WTC11 (cell line): ENCODE results near the gene ABCF2. TPM values are rescaled to one million over a fixed set of nuclear protein-coding genes. Genes with fewer than 3 reads are reported as not detected.

Experiments
- ATAC-seq: fragments of 200-7000 bp; cut with Tn5 transposase; 2 replicates; pipeline ENCODE4 v1.10.0; 2021; ENCODE audit warnings: mild to moderate bottlenecking, moderate library complexity
- CTCF ChIA-PET: fragments of 300-600 bp; sonication (Branson Sonifier 250); formaldehyde crosslinking; loops from one replicate; lab custom pipeline; 2021; ENCODE audit warnings: antibody characterized with exemption; lab: Charles Lee
- POLR2A ChIA-PET: fragments of 350-600 bp; sonication (Branson Sonifier 250); formaldehyde crosslinking; loops from one replicate; lab custom pipeline; 2021; ENCODE audit warnings: antibody characterized with exemption; lab: Charles Lee
- DNase-seq: peaks from one replicate; pipeline ENCODE4 v3.0.0; 2021; ENCODE audit warnings: low spot score
- H3K27ac Mint-ChIP-seq: 2 replicates; pipeline ENCODE4 v1.8.0; 2021; ENCODE audit warnings: mixed read lengths
- H3K27me3 Mint-ChIP-seq: 2 replicates; pipeline ENCODE4 v1.8.0; 2021; ENCODE audit warnings: low read depth, mild to moderate bottlenecking, moderate library complexity, mixed read lengths
- H3K36me3 Mint-ChIP-seq: 2 replicates; pipeline ENCODE4 v1.8.0; 2021; ENCODE audit warnings: mixed read lengths
- H3K4me1 Mint-ChIP-seq: 2 replicates; pipeline ENCODE4 v1.8.0; 2022; ENCODE audit warnings: mixed read lengths
- H3K4me3 Mint-ChIP-seq: 2 replicates; pipeline ENCODE4 v1.8.0; 2021; ENCODE audit warnings: mild to moderate bottlenecking, moderate library complexity, mixed read lengths
- H3K9me3 Mint-ChIP-seq: 2 replicates; pipeline ENCODE4 v1.8.0; 2021; ENCODE audit warnings: mixed read lengths
- AFF4 ChIP-seq: sonication (generic); formaldehyde crosslinking; IDR thresholded peaks from 2 replicates; pipeline ENCODE4 v1.8.1; 2023; ENCODE audit warnings: mild to moderate bottlenecking, missing genetic modification reagents, borderline replicate concordance
- ATF6 ChIP-seq: sonication (generic); formaldehyde crosslinking; IDR thresholded peaks from 2 replicates; pipeline ENCODE4 v1.8.1; 2023; ENCODE audit warnings: mild to moderate bottlenecking, missing genetic modification reagents
- CREB1 ChIP-seq: sonication (generic); formaldehyde crosslinking; IDR thresholded peaks from 2 replicates; pipeline ENCODE4 v1.8.0; 2023; ENCODE audit warnings: mild to moderate bottlenecking, missing genetic modification reagents
- E2F4 ChIP-seq: sonication (generic); formaldehyde crosslinking; IDR thresholded peaks from 2 replicates; pipeline ENCODE4 v1.8.1; 2022; ENCODE audit warnings: low read depth, mild to moderate bottlenecking, moderate library complexity, missing genetic modification reagents, borderline replicate concordance
- ELF4 ChIP-seq: sonication (generic); formaldehyde crosslinking; IDR thresholded peaks from 2 replicates; pipeline ENCODE4 v1.8.1; 2022; ENCODE audit warnings: low read depth, mild to moderate bottlenecking, moderate library complexity, missing genetic modification reagents
- EMX1 ChIP-seq: fragments of 250-450 bp; sonication (Bioruptor Pico); IDR thresholded peaks from 2 replicates; pipeline ENCODE4 v1.8.0; 2021; ENCODE audit warnings: mild to moderate bottlenecking
- ETV6 ChIP-seq: sonication (generic); formaldehyde crosslinking; IDR thresholded peaks from 2 replicates; pipeline ENCODE4 v1.8.1; 2022; ENCODE audit warnings: mild to moderate bottlenecking, missing genetic modification reagents
- FOXP1 ChIP-seq: sonication (generic); formaldehyde crosslinking; IDR thresholded peaks from 2 replicates; pipeline ENCODE4 v1.8.0; 2022; ENCODE audit warnings: missing genetic modification reagents, mild to moderate bottlenecking, moderate library complexity, borderline replicate concordance
- JUN ChIP-seq: sonication (generic); formaldehyde crosslinking; IDR thresholded peaks from 2 replicates; pipeline ENCODE4 v1.8.0; 2023; ENCODE audit warnings: mild to moderate bottlenecking, missing genetic modification reagents
- RELA ChIP-seq: sonication (generic); formaldehyde crosslinking; IDR thresholded peaks from 2 replicates; pipeline ENCODE4 v1.8.1; 2022; ENCODE audit warnings: missing genetic modification reagents, mild to moderate bottlenecking, borderline replicate concordance
- SMAD3 ChIP-seq: sonication (generic); formaldehyde crosslinking; IDR thresholded peaks from 2 replicates; pipeline ENCODE4 v1.8.0; 2022; ENCODE audit warnings: missing genetic modification reagents, mild to moderate bottlenecking, borderline replicate concordance
- SOX15 ChIP-seq: fragments of 250-450 bp; sonication (Bioruptor Pico); IDR thresholded peaks from 2 replicates; pipeline ENCODE4 v1.9.0; 2021; ENCODE audit warnings: mild to moderate bottlenecking
- TEAD1 ChIP-seq: sonication (generic); formaldehyde crosslinking; IDR thresholded peaks from 2 replicates; pipeline ENCODE4 v1.8.0; 2022; ENCODE audit warnings: mild to moderate bottlenecking, missing genetic modification reagents
- USF1 ChIP-seq: sonication (generic); formaldehyde crosslinking; IDR thresholded peaks from 2 replicates; pipeline ENCODE4 v1.8.0; 2022; ENCODE audit warnings: mild to moderate bottlenecking, missing genetic modification reagents
- ZMAT4 ChIP-seq: fragments of 250-450 bp; sonication (Bioruptor Pico); IDR thresholded peaks from 2 replicates; pipeline ENCODE4 v1.9.0; 2021; ENCODE audit warnings: mild to moderate bottlenecking
- ZNF121 ChIP-seq: sonication (generic); formaldehyde crosslinking; IDR thresholded peaks from 2 replicates; pipeline ENCODE4 v1.8.0; 2023; ENCODE audit warnings: missing genetic modification reagents
- ZNF138 ChIP-seq: sonication (generic); formaldehyde crosslinking; conservative IDR thresholded peaks from 2 replicates; pipeline ENCODE4 v1.8.1; 2022; ENCODE audit warnings: mild to moderate bottlenecking, moderate library complexity, missing genetic modification reagents
- ZNF396 ChIP-seq: fragments of 250-450 bp; sonication (Bioruptor Pico); IDR thresholded peaks from 2 replicates; pipeline ENCODE4 v1.8.0; 2021; ENCODE audit warnings: mild to moderate bottlenecking, moderate library complexity, borderline replicate concordance
- ZNF416 ChIP-seq: fragments of 250-450 bp; sonication (Bioruptor Pico); IDR thresholded peaks from 2 replicates; pipeline ENCODE4 v1.9.0; 2021; ENCODE audit warnings: mild to moderate bottlenecking, inconsistent platforms
- total RNA-seq: library from RNA; stranded (reverse); gene quantifications from 3 replicates; pipeline ENCODE4 v1.2.3, GENCODE V29; 2021

ABCF2 gene
- total RNA-seq, 1 experiment from 2014 or later: 43.7 TPM

DNA sequence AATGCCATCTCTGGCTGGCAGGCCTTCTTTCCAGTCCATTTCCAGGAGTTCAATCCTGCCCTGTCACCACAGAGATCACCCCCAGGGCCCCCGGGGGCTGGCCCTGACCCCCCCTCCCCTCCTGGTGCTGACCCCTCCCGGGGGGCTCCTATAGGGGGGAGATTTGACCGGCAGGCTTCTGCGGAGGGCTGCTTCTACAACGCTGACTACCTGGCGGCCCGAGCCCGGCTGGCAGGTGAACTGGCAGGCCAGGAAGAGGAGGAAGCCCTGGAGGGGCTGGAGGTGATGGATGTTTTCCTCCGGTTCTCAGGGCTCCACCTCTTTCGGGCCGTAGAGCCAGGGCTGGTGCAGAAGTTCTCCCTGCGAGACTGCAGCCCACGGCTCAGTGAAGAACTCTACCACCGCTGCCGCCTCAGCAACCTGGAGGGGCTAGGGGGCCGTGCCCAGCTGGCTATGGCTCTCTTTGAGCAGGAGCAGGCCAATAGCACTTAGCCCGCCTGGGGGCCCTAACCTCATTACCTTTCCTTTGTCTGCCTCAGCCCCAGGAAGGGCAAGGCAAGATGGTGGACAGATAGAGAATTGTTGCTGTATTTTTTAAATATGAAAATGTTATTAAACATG lies 11.3 kb upstream of the ABCF2 start:
- DNase-seq: no peak
- H3K4me1 Mint-ChIP-seq: peaks cover 14% of the 10 kb centered on the region

More for the DNA sequence above, 11.3 kb upstream of the ABCF2 start:
- Mint-ChIP-seq H3K9me3 (no peaks in the 10 kb centered on the region), H3K27me3 (no peaks in the 10 kb centered on the region; the same call in 1 of the 2 replicates), H3K27ac (no peak overlapping the region), H3K4me3 (no peak overlapping the region), H3K36me3 (peaks cover 9% of the 10 kb centered on the region; the same call in 1 of the 2 replicates)
- no peak for TF ChIP-seq ATF6
- TF ChIP-seq ETV6 (CRISPR knock-in tag): no peak
- TF ChIP-seq TEAD1: no peak
- no peak for TF ChIP-seq E2F4 (CRISPR knock-in tag)
- no peak for TF ChIP-seq CREB1 (CRISPR knock-in tag)
- no peak for TF ChIP-seq AFF4 (CRISPR knock-in tag)
- TF ChIP-seq JUN: no peak
- no peak for TF ChIP-seq SOX15 (CRISPR knock-in tag)
- no peak for TF ChIP-seq ZNF138 (CRISPR knock-in tag)
- no peak for TF ChIP-seq USF1 (CRISPR knock-in tag)
- no peak for TF ChIP-seq ZMAT4 (CRISPR knock-in tag)
- no peak for TF ChIP-seq EMX1 (CRISPR knock-in tag)
- TF ChIP-seq SMAD3 (CRISPR knock-in tag): no peak
- TF ChIP-seq ZNF121 (CRISPR knock-in tag): no peak
- TF ChIP-seq RELA (CRISPR knock-in tag): no peak
- no peak for TF ChIP-seq ZNF416 (CRISPR knock-in tag)
- no peak for TF ChIP-seq ELF4 (CRISPR knock-in tag)
- TF ChIP-seq ZNF396 (CRISPR knock-in tag): no peak
- TF ChIP-seq FOXP1 (CRISPR knock-in tag): no peak
- no peak for ATAC-seq
- ChIA-PET CTCF (interaction anchor here (1.1 kb wide), 1 partner anchor 18 kb away, joined by 3 read pairs; no protein-coding TSS in a partner anchor), POLR2A (no interaction called here)
